BE2C (cell line): ENCODE measurements around the gene LAX1.

Source experiments
- DNase-seq: peaks from one replicate; pipeline ENCODE4 v3.0.0-alpha.2; 2020
- H3K27me3 ChIP-seq: fragments of 250-450 bp; sonication (Bioruptor Pico); 2 replicates; pipeline ENCODE4 v1.5.1; 2020; ENCODE audit warnings: mild to moderate bottlenecking
- H3K36me3 ChIP-seq: fragments of 250-450 bp; sonication (Bioruptor Pico); 2 replicates; pipeline ENCODE4 v1.5.1; 2020; ENCODE audit warnings: mild to moderate bottlenecking
- H3K4me1 ChIP-seq: fragments of 250-450 bp; sonication (Bioruptor Pico); 2 replicates; pipeline ENCODE4 v1.5.1; 2020
- H3K4me3 ChIP-seq: 2 replicates; pipeline ENCODE4 v1.5.1; 2011; ENCODE audit warnings: low read depth, low read length
- H3K9me3 ChIP-seq: fragments of 250-450 bp; sonication (Bioruptor Pico); 2 replicates; pipeline ENCODE4 v1.5.1; 2020
- CTCF ChIP-seq: IDR thresholded peaks from 2 replicates; pipeline ENCODE4 v1.5.1; 2012; ENCODE audit warnings: mild to moderate bottlenecking, low read depth, low read length

LAX1 gene

GRCh38 chr1:203764105-203765028, 616 bp upstream of the LAX1 start:
- Histone ChIP-seq H3K36me3 (no peaks in the 10 kb centered on the region), H3K27me3 (no peaks in the 10 kb centered on the region), H3K4me1 (no peaks in the 10 kb centered on the region), H3K9me3 (no peaks in the 10 kb centered on the region), H3K4me3 (no peak overlapping the region)
- TF ChIP-seq CTCF: no peak
- DNase-seq: no peak

GRCh38 chr1:203768256-203768655, 3.3 kb downstream of the LAX1 start:
- Histone ChIP-seq H3K27me3 (no peaks in the 10 kb centered on the region), H3K36me3 (no peaks in the 10 kb centered on the region), H3K4me3 (no peak overlapping the region), H3K4me1 (no peaks in the 10 kb centered on the region), H3K9me3 (no peaks in the 10 kb centered on the region)
- DNase-seq: no peak
- no peak for TF ChIP-seq CTCF

GRCh38 chr1:203769505-203770343, 4.7 kb downstream of the LAX1 start:
- TF ChIP-seq CTCF: no peak
- Histone ChIP-seq H3K4me3 (no peak overlapping the region), H3K9me3 (no peaks in the 10 kb centered on the region), H3K27me3 (no peaks in the 10 kb centered on the region), H3K36me3 (no peaks in the 10 kb centered on the region), H3K4me1 (no peaks in the 10 kb centered on the region)
- DNase-seq: peak; percentile 39

- DNase-seq: no peak
Measured at GRCh38 chr1:203771901-203772301, 6.9 kb downstream of the LAX1 start.

GRCh38 chr1:203772836-203773235, 7.9 kb downstream of the LAX1 start:
- no peaks in the 10 kb centered on the region for H3K27me3 ChIP-seq
- DNase-seq: no peak
- H3K4me1 ChIP-seq: no peaks in the 10 kb centered on the region
- TF ChIP-seq CTCF: no peak
- no peaks in the 10 kb centered on the region for H3K9me3 ChIP-seq
- no peaks in the 10 kb centered on the region for H3K36me3 ChIP-seq
- H3K4me3 ChIP-seq: no peak overlapping the region

More at GRCh38 chr1:203771901-203772301, 6.9 kb downstream of the LAX1 start:
- no peaks in the 10 kb centered on the region for H3K36me3 ChIP-seq
- no peak overlapping the region for H3K4me3 ChIP-seq
- H3K9me3 ChIP-seq: no peaks in the 10 kb centered on the region
- H3K4me1 ChIP-seq: no peaks in the 10 kb centered on the region
- no peak for TF ChIP-seq CTCF
- no peaks in the 10 kb centered on the region for H3K27me3 ChIP-seq

- no peaks in the 10 kb centered on the region for H3K27me3 ChIP-seq
- peak; percentile 35 for TF ChIP-seq CTCF
- H3K36me3 ChIP-seq: no peaks in the 10 kb centered on the region
- H3K4me1 ChIP-seq: no peaks in the 10 kb centered on the region
- no peaks in the 10 kb centered on the region for H3K9me3 ChIP-seq
- H3K4me3 ChIP-seq: no peak overlapping the region
- DNase-seq: no peak
Measured at GRCh38 chr1:203776636-203777035, 11.7 kb downstream of the LAX1 start.
